ENCODE results near the gene GPR183. TPM values are rescaled to one million over a fixed set of nuclear protein-coding genes. Genes with fewer than 3 reads are reported as not detected.

Gene GPR183, protein sequence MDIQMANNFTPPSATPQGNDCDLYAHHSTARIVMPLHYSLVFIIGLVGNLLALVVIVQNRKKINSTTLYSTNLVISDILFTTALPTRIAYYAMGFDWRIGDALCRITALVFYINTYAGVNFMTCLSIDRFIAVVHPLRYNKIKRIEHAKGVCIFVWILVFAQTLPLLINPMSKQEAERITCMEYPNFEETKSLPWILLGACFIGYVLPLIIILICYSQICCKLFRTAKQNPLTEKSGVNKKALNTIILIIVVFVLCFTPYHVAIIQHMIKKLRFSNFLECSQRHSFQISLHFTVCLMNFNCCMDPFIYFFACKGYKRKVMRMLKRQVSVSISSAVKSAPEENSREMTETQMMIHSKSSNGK
- 7.7 TPM for total RNA-seq (ENCODE audit: insufficient read depth, low replicate concordance)

DNA sequence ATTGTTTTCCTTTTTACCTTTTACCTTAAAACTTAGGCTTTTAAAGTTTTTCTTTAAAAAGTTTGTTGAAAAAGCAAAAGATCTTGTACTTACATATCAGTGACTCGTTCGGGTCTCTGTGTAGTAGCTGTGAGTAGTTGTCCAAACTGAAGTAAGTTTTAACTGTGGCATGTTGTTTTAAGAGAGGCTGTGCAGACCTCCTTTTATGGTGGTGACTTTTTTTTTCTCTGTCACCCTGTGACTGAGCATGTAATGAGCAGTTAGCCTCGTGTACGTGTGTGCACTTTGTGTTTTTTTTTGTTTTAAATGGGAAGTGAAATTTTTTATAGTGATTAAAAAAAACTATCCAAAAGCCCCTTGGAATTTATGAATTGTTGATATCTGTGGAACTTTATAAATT lies at the start of gene GPR183:
Gene GPR183 (minus strand): TSS at position 153 of the 400 bp plus-strand sequence. CDS start 11,254 bp downstream, outside the sequence.
- peak; percentile 52 for DNase-seq (ENCODE audit: low spot score)

DNA sequence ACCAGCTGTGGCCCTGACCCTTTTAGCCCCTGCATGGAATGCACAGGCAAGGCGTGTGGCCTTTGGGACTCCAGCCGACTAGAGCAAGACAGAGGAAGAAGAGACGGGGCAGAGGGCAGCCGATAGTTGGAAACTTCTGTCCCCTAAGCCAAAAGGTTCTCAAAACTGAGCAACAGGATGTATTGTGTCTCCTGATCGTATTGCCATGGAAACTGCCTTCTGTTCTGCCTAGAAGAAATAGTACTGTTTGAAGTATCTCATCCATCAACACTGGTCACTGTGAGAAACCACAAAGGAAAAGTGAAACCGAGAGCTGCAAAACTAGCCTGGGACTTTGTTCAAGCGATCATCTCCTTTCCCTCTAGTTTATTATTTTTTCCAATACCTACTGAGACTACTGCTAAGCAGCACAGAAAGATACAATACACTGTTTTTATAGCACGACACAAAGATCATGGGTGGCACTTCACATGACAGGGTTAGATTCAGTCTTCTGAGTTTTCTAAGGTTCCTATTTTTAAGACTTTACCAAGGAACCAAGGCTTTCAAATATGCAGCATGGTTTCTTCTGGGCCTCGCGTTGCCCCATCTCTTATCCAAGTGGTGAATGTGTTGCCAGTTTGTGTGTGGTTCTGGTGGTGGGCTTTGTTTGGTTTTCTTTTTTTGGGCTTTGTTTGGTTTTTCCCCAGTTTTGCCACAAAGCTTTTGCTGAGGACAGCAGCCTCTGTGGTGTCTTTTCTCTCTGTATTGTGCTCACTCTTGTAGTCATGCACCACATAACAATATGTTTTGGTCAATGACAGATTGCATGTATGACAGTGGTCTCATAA lies 49.3 kb upstream of the GPR183 start:
- DNase-seq (ENCODE audit: low spot score) = peak; percentile 54

DNA sequence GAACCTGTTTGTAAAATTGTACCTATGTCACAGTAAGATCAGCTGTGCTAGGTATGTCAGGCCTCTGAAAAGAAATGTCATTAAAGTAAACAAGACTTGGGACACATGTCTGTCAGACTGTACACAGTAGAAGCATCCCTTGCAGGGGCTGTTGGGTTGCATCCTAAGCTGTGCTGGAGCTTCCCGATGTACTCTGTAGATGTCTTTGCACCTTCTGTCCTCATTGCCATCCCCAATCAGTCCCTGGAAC lies 48.7 kb upstream of the GPR183 start:
- no peak for DNase-seq (ENCODE audit: low spot score)

DNA sequence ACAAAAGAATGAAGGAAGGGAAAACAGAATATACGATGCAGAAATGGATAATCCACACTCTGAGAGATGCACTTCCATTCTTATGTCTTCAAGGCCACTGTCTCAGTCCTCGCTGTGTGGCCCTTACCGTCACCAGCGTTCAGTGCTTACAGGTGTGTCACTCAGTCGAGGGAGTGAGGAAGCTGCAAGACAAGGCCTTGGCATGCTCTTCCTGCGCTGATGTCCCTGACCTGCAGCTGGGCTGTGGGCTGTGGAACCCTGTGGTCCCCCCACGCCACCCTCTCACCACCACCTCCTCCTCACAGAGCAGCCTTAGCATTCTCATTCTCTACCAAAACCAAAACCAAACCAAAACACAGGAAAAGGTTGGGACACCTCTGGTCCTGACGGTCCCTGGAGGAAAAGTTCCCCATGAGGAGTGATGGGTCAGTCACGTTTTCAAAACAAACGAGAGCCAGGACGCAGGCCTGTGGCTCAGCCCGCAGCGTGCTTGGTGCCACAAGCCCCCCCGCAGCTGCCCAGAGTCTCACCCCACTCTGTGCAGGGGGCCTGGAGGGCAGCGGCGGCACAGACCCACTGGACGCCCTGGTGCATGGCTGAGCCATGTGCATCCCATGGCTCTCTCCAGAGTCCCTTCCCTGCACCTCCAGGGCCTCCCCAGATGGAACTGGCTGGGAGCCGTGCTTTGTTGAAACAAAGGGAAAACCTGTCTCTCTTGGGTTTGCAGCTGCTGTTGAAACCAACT lies 48.2 kb upstream of the GPR183 start:
- DNase-seq (ENCODE audit: low spot score) = no peak

DNA sequence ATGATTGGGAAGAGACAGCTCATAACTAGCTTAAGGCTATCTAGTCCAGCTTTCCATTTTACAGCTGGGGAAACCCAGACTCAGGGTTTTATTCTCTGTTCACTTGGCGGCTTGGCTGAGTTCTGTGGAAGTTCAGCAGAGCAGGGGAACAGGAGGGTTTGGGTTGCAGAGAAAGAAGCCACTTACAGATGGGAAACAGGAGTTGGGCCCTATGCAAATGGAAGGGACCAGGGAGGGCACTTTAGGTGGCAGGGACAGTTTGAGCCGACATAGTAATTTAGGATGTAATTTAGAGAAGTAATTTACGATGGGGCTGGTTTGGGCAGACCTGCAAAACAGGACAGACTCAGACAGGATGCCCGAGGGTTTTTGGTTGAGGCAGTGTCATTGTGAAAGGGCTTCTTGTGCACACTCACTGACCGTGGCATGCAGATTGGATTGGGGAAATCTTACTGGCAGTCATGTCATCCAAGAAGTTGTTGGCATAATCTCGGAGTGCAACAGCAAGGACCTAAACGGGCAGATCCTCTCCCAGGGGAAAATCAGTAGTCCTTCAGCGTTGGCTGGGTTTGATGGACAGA lies 47.3 kb upstream of the GPR183 start:
- DNase-seq (ENCODE audit: low spot score) = peak; percentile 17

DNA sequence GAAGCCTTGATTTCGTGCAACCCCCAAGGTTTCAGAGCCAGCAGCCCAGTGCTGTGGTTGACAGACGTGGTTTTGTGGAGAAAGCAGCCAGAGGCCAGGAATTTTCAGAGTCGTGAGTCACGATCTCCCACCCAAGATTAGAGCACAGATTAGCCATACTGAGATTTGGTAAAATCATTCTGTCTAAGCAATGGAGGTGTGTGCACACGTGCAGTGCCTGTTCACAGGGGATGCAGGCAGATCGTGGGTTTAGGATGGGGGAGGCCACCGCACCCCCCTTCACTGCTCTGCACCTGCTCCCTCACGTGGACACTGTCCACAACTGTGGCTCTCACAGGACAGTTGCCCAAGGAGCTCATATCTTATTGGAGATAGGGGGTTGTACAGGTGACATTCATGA lies 46.6 kb upstream of the GPR183 start:
- DNase-seq (ENCODE audit: low spot score) = no peak

DNA sequence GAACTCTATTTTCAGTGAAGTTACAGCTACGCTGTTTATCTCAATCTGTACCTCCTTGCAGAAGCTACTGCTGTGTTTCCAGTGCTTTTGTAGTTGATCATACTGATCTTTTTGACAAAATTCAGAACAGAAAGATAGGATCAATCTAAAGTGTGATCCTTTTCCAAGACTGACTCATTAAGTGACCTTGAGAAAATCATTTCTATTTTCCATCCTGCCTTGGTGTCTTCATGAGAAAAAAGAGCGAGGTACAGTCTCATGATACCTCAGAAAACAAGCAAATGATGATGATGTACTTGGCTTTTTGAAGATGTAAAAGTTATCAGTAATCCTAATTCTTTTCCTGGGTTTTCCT lies 46.0 kb upstream of the GPR183 start:
- DNase-seq (ENCODE audit: low spot score) = no peak

DNA sequence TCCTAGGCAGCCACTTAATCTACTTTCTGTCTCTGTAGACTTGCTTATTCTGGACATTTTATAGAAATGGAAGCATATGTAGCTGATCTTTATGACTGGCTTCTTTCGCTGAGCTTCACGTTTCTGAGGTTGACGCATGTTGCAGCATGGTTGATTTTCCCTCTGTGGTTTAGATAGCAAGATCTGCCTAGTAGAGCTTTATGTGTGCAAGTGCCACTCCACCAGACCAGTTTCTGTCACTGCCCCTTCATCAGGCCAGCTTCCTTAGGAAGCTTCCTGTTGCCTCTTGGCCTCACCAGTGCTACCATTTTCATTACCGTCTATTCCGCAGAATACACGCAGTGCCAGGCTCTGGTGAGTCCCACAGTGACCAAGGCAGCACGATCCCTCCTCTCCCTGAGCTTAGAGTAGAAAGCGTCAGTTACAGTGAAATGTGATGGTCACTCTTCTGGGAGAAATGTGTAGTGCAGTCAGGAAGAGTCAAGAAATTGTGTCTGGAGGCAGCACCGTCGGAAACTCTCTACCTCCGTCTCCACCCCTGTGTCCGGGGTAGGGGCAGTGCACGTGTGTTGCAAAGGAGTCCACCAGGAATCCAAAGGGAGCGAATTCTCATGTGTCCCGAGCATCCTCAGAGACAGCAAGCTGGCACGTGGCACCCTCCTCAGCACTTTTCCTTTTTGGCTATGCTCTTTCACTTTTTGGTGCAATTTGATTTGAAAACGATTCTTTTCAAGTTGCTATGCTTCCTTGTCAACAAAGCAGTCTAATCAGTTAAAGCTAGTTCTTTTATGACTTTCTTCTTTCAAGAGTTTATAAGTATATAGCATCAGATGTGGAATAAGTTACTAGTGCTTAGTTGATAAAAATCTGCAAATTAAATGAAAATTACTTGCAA lies 45.4 kb upstream of the GPR183 start:
- DNase-seq (ENCODE audit: low spot score) = no peak

DNA sequence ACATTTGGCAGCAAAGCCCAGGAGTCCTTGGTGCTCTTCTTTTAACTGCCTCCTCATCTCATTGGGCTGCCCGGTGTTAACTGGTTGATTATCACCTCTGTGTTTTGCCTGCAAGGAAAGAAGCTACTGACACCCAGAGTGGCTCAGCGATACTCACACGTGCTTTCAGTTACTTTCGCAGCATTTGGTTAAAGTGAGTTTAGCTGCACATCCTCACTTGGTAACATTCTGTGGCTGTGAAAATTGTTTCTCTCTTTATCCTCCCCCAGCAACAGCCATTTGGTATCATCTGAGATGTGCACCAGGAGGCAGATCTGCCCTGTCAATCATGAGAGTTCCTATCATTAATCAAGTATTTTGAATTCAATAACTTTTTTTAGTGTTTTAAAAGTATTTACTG lies 44.6 kb upstream of the GPR183 start:
- DNase-seq (ENCODE audit: low spot score) = no peak

DNA sequence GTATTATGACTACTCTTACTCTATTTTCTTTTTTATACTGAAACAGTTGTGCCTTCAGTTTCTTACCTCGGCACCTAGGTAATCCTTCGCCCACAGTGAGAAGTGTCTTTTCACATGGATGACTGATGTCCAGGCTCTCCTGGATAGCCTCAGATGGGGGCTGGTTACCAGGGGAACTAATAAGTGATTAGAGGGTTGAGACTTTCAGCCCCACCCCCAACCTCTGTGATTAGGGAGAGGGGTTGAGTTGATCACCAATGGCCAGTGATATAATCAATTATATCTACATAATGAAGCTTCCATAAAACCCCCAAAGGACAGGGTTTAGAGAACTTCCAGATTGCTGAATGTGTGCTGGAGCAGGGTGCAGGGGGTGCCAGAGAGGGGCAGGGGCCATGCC lies 43.0 kb upstream of the GPR183 start:
- DNase-seq (ENCODE audit: low spot score) = no peak

DNA sequence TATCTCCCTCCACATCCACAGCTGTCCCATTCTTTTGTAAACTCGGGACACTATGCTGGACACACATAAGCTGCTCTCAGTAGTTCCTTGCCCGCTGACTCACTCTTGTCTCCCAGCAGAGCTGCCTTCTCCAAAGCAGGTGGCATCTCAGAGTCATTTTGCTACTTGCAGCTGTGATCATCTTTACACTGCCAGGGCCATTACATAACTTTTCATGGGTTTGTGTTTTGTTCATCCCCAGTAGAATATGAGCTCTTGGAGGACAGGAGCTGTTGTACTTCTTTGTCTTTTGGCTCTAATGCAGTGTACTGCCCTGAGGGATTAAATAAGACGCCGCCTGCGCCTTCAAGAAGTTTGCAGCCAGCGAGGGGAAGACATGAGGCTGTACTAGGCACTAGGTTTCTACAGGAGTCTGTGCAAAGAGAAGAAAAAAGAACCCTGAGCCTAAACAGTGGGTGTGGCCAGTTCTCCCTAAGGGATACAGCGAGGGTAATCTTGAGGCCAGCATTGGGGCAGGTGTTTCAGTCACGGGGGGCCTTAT lies 40.8 kb upstream of the GPR183 start:
- DNase-seq (ENCODE audit: low spot score) = no peak

DNA sequence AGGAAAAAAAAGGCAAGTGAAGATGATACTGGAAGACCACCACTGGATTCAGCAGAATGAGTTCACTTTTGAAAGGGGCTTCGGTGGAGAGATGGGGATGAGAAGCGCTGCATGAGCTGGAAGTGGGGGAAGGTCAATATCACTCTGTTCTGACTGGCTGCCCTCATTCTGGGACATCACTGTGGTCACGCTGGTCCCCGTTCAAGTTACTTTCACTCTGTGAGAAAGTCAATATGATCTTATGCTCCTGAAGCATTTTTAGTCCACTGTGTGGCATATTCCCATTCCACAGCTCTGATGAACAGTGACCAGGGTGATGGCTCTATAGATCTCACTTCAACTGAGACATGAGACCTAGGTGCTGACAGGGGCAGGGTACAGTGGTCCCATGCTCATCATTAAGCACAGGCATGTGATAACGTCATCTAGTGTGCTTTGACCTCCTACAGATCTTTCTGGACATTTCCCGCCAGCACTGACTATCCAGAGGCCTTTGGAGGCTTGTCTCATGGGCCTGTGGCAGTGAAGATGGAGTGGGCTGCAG lies 40.2 kb upstream of the GPR183 start:
- DNase-seq (ENCODE audit: low spot score) = no peak

DNA sequence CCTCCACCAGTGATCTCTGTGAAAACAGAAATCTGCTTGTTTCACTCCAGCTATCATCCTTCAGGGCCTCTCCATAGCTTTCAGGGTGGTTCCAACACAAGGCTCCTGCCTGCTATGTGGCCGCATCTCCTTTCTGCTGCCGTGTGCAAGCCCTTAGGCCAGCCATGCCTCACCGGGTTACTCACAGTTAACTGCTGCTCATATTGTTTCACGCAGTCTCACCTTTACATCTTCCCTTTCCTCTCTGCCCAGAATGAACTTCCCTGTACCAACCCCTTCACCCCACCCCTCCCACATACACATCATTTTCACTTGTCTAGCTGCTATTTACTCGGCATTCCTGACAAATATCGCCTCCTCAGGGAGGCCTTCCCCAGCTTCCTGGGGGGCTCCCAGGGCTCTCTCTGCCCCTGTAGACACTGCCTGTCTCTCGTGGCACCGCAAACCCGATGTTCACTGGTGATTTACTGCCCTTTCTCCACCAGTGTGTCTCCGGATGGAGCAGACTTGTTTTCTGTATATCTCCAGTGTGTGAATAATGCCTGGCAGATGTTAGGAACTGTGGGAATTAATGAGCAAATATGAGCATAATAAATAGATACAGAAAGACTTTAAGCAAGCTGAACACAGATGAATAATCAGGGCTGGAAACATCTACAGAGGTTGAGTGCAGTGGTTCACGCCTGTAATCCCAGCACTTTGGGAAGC lies 39.3 kb upstream of the GPR183 start:
- DNase-seq (ENCODE audit: low spot score) = no peak

DNA sequence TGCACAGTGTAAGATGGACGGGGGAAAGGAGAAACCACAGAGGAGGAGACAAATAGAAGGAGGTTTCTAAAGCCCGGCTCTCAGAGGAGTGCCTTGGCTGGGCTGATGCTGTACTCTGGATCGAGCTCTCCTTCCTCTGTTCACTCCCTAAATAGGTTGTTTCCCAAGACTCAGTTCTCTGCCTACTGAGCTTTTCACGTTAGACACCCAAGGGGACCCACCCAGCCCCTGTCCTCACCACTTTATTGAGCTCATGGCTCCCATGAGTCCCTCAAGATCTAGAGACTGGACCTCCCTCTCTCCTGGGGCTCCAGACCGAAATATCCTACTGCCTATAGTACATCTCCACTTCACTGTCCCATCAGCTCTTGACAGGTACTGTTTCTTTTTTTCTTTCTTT lies 38.1 kb upstream of the GPR183 start:
- DNase-seq (ENCODE audit: low spot score) = no peak

DNA sequence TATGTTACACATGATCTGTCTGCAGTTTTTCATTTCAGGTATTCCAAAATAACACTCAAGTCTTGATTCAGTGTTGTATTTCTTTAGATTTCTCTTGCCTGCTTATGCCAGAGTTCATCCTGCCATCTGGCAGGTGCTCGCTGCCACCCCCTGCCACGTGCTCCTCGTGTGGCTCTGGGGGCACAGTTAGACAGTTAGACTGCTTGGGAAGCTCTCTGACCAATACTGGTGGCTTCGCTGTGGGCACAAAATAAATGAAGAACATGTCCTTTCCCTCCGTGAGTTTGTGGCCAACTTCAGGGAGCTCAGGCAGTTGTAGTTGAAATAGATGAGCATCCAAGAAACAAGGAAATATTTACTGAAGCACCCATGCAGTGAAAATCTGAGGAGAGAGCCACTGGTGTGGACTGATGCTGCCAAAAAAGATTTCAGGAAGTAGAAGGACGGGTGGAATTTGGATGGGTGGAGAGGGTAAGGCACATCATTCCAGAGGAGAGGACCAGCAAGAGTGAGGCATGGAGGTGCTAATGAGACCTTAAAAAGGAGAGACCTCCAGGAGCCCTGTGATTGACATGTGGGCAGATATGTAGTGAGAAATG lies 37.5 kb upstream of the GPR183 start:
- no peak for DNase-seq (ENCODE audit: low spot score)

DNA sequence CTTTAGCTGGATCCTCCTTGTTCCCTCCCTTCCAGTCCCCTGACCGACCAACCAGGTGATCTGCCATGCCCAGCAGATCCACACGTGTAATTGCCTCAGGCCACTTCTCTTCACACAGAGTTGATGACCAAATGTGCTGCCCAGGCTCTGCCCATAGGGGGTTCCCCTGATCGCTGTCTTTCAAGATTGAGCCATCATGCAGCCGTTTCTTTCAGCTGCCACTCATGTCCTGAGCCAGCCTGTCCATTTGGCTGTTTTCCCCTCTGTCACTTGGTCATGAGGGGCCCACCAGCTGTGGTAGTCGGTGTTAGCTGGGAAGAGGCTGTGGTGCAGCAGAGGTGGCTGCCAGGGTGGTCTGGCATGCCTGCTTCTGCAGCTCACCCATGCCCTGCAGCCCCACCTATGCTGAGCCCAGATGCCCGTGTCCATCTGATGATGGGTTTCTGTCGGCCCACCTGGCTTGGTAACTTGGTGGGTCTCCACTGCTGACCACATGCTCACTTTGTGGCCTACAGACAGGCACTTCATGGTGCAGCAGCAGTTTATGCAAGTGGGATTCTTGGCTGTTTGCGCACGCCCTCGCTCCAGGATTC lies 35.6 kb upstream of the GPR183 start:
- DNase-seq (ENCODE audit: low spot score) = no peak

DNA sequence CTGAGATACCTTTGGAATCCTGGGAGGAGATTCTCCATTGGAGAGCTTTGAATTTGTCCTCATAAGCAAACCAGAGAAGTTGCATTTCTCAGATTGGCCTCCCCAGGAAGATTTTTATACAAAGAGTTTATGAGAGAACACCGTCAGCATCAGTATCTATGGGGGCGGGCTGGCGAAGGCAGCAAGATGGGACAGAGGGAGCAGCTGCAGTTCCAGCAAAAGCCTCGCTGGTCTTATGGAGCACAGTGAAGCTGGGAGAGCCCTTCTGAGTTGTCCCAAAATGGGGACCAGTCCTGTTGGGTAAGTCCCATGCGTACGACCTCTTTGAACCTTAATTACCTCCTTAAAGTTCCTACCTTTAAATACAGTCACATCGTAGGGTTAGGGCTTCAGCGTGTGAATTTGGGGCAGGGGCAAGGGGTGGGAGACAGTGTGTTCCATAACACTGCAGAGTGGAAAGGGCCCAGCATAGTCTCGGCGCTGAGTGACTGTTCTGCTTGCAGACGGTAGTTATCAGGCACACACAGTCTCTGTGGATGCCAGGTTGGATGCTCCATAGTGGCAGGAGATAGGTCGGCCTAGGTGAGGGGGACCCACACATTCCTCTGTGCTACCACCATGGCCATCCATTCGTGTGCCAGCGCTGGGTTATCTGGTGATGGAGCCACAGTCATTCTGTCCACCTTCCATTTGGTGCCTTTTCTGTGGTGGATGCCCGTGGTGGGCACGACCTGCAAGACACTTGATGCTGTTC lies 34.9 kb upstream of the GPR183 start:
- no peak for DNase-seq (ENCODE audit: low spot score)

DNA sequence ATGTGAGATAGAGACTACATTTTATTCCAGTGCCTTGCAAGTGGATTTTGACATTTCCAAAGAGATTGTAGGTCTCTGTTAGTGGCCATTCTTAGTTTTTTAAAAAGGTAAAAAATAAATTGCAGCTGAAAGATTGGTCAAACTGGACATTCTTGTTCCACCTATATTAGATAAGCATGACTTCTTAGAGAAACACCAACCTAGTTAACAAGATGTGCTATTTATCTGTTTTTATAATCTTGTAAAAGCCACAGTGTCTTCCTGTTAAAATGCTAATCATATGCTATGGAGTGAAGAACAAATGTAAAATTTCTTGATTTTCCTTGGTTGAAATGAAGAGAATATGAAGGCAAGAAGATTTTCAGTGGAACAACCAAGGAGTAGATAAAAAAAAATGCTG lies 33.4 kb upstream of the GPR183 start:
- no peak for DNase-seq (ENCODE audit: low spot score)

Data from umbilical cord (tissue), 2 donors.